Activated CD4-positive, alpha-beta T cell treated with anti-CD3 and anti-CD28 coated beads, Interleukin-2, amount 10 ng/mL, durations not matched to agents 24 days and 14 days (primary cell): ENCODE measurements around the gene F8. TPM values are rescaled to one million over a fixed set of nuclear protein-coding genes. Genes with fewer than 3 reads are reported as not detected.
A peak's percentile ranks its signal among the peaks of the same experiment; 100 is the strongest.
"Not testable (repeated sequence)": the region's sequence is repeated elsewhere in the genome, so short reads cannot be mapped to it uniquely, and the experiment has no call there.

Source experiments
- DNase-seq: peaks from one replicate; pipeline ENCODE4 v3.0.0; 2022
- H3K27ac Mint-ChIP-seq: one replicate; pipeline ENCODE4 v1.8.0; 2022; ENCODE audit warnings: mild to moderate bottlenecking, mixed read lengths
- H3K27me3 Mint-ChIP-seq: one replicate; pipeline ENCODE4 v1.8.0; 2022; ENCODE audit warnings: mixed read lengths
- H3K36me3 Mint-ChIP-seq: one replicate; pipeline ENCODE4 v1.8.0; 2022; ENCODE audit warnings: low read depth, mild to moderate bottlenecking, mixed read lengths
- H3K4me1 Mint-ChIP-seq: one replicate; pipeline ENCODE4 v1.8.0; 2021; ENCODE audit warnings: mixed read lengths
- H3K4me3 Mint-ChIP-seq: one replicate; pipeline ENCODE4 v1.8.0; 2022; ENCODE audit warnings: mild to moderate bottlenecking, moderate library complexity, mixed read lengths
- H3K9me3 Mint-ChIP-seq: one replicate; pipeline ENCODE4 v1.8.0; 2021; ENCODE audit warnings: mixed read lengths
- intact Hi-C: fragments of 100-400 bp; cut with micrococcal nuclease; formaldehyde crosslinking; loops from one replicate; pipeline ENCODE4 v1.15.1; 2023
- total RNA-seq: library from RNA; stranded (reverse); gene quantifications from 2 replicates; pipeline ENCODE4 v1.2.3, GENCODE V29; 2022

The F8 gene
- total RNA-seq, 1 donor from 2014 or later, result 3.7 TPM

- no peaks in the 10 kb centered on the region for H3K36me3 Mint-ChIP-seq
- no peaks in the 10 kb centered on the region for H3K9me3 Mint-ChIP-seq
- peaks cover 9% of the 10 kb centered on the region for H3K4me1 Mint-ChIP-seq
- DNase-seq, result no peak
- peaks cover 20% of the 10 kb centered on the region for H3K27me3 Mint-ChIP-seq
- H3K4me3 Mint-ChIP-seq, result peak overlapping the region; percentile 4
- intact Hi-C loops, result loop anchor here (10.0 kb wide), 1 partner anchor 649 kb away; the partner anchor contains the start of genes EMD and FLNA
- H3K27ac Mint-ChIP-seq, result no peak overlapping the region
Measured at GRCh38 chrX:155023907-155024833, 1.6 kb upstream of the F8 start.

GRCh38 chrX:155020591-155020990 is 1.9 kb downstream of the F8 start:
- Mint-ChIP-seq H3K27ac (no peak overlapping the region), H3K9me3 (no peaks in the 10 kb centered on the region)

GRCh38 chrX:155009994-155010472 is 12.5 kb downstream of the F8 start:
- H3K9me3 Mint-ChIP-seq, result no peaks in the 10 kb centered on the region
- no peak overlapping the region for H3K27ac Mint-ChIP-seq
- no peak for DNase-seq
- no peaks in the 10 kb centered on the region for H3K4me1 Mint-ChIP-seq
- H3K27me3 Mint-ChIP-seq, result peaks cover 2% of the 10 kb centered on the region
- intact Hi-C loops, result no loop called here
- H3K36me3 Mint-ChIP-seq, result no peaks in the 10 kb centered on the region
- no peak overlapping the region for H3K4me3 Mint-ChIP-seq

More at GRCh38 chrX:155020591-155020990, 1.9 kb downstream of the F8 start:
- intact Hi-C loops, result loop anchor here (10.0 kb wide), 1 partner anchor 646 kb away; the partner anchor contains the start of genes EMD and FLNA
- no peaks in the 10 kb centered on the region for H3K4me1 Mint-ChIP-seq
- H3K4me3 Mint-ChIP-seq, result no peak overlapping the region
- H3K36me3 Mint-ChIP-seq, result no peaks in the 10 kb centered on the region
- H3K27me3 Mint-ChIP-seq, result peaks cover 22% of the 10 kb centered on the region
- no peak for DNase-seq

- H3K27ac Mint-ChIP-seq, intact Hi-C loops, H3K4me1 Mint-ChIP-seq, H3K27me3 Mint-ChIP-seq, H3K4me3 Mint-ChIP-seq, H3K36me3 Mint-ChIP-seq, H3K9me3 Mint-ChIP-seq, DNase-seq: not testable (repeated sequence)
Measured at GRCh38 chrX:155008578-155008977, 13.9 kb downstream of the F8 start.

GRCh38 chrX:155006913-155007671 is 15.4 kb downstream of the F8 start:
- H3K4me3 Mint-ChIP-seq, H3K9me3 Mint-ChIP-seq, H3K27me3 Mint-ChIP-seq, H3K4me1 Mint-ChIP-seq, H3K36me3 Mint-ChIP-seq, intact Hi-C loops, DNase-seq, H3K27ac Mint-ChIP-seq: not testable (repeated sequence)

GRCh38 chrX:155006379-155006778 is 16.1 kb downstream of the F8 start:
- H3K4me3 Mint-ChIP-seq, H3K27me3 Mint-ChIP-seq, DNase-seq, intact Hi-C loops, H3K9me3 Mint-ChIP-seq, H3K4me1 Mint-ChIP-seq, H3K36me3 Mint-ChIP-seq, H3K27ac Mint-ChIP-seq: not testable (repeated sequence)

- H3K4me1 Mint-ChIP-seq, result peaks cover 2% of the 10 kb centered on the region
- H3K9me3 Mint-ChIP-seq, result no peaks in the 10 kb centered on the region
- no peak overlapping the region for H3K27ac Mint-ChIP-seq
- H3K27me3 Mint-ChIP-seq, result peaks cover 3% of the 10 kb centered on the region
- no peaks in the 10 kb centered on the region for H3K36me3 Mint-ChIP-seq
- H3K4me3 Mint-ChIP-seq, result no peak overlapping the region
- DNase-seq, result no peak
- intact Hi-C loops, result no loop called here
Measured at GRCh38 chrX:155005190-155005589, 17.3 kb downstream of the F8 start.

GRCh38 chrX:155001873-155002272 is 20.6 kb downstream of the F8 start:
- no peaks in the 10 kb centered on the region for H3K36me3 Mint-ChIP-seq
- no peaks in the 10 kb centered on the region for H3K9me3 Mint-ChIP-seq
- intact Hi-C loops, result no loop called here
- peaks cover 5% of the 10 kb centered on the region for H3K27me3 Mint-ChIP-seq
- no peak overlapping the region for H3K4me3 Mint-ChIP-seq
- H3K4me1 Mint-ChIP-seq, result peaks cover 2% of the 10 kb centered on the region
- no peak for DNase-seq
- H3K27ac Mint-ChIP-seq, result no peak overlapping the region

GRCh38 chrX:155000841-155001240 is 21.7 kb downstream of the F8 start:
- Mint-ChIP-seq H3K27ac (no peak overlapping the region), H3K4me1 (peaks cover 2% of the 10 kb centered on the region), H3K27me3 (peaks cover 5% of the 10 kb centered on the region), H3K9me3 (no peaks in the 10 kb centered on the region), H3K4me3 (no peak overlapping the region), H3K36me3 (no peaks in the 10 kb centered on the region)
- intact Hi-C loops, result no loop called here
- no peak for DNase-seq

GRCh38 chrX:154998204-154998880 is 24.2 kb downstream of the F8 start:
- DNase-seq, result no peak
- Mint-ChIP-seq H3K4me3 (no peak overlapping the region), H3K9me3 (no peaks in the 10 kb centered on the region), H3K4me1 (peaks cover 2% of the 10 kb centered on the region), H3K36me3 (no peaks in the 10 kb centered on the region), H3K27me3 (peaks cover 5% of the 10 kb centered on the region), H3K27ac (no peak overlapping the region)
- intact Hi-C loops, result no loop called here

GRCh38 chrX:154991476-154991875 is 31.0 kb downstream of the F8 start:
- intact Hi-C loops, result loop anchor here (2.0 kb wide), 1 partner anchor 35 kb away; the partner anchor contains the start of gene FUNDC2
- Mint-ChIP-seq H3K4me3 (no peak overlapping the region), H3K4me1 (peaks cover 12% of the 10 kb centered on the region), H3K9me3 (no peaks in the 10 kb centered on the region), H3K27me3 (peaks cover 10% of the 10 kb centered on the region), H3K27ac (no peak overlapping the region), H3K36me3 (no peaks in the 10 kb centered on the region)
- DNase-seq, result no peak

- Mint-ChIP-seq H3K4me1 (peaks cover 12% of the 10 kb centered on the region), H3K27me3 (peaks cover 10% of the 10 kb centered on the region), H3K9me3 (no peaks in the 10 kb centered on the region), H3K4me3 (no peak overlapping the region), H3K27ac (no peak overlapping the region), H3K36me3 (no peaks in the 10 kb centered on the region)
- DNase-seq, result no peak
- intact Hi-C loops, result loop anchor here (2.0 kb wide), 1 partner anchor 36 kb away; the partner anchor contains the start of gene FUNDC2
Measured at GRCh38 chrX:154991039-154991438, 31.5 kb downstream of the F8 start.

- H3K27me3 Mint-ChIP-seq, result peaks cover 10% of the 10 kb centered on the region
- H3K9me3 Mint-ChIP-seq, result no peaks in the 10 kb centered on the region
- no peaks in the 10 kb centered on the region for H3K36me3 Mint-ChIP-seq
- intact Hi-C loops, result loop anchor here (2.0 kb wide), 1 partner anchor 36 kb away; the partner anchor contains the start of gene FUNDC2
- no peak overlapping the region for H3K4me3 Mint-ChIP-seq
- no peak for DNase-seq
- peaks cover 12% of the 10 kb centered on the region for H3K4me1 Mint-ChIP-seq
- H3K27ac Mint-ChIP-seq, result no peak overlapping the region
Measured at GRCh38 chrX:154990496-154990895, 32.0 kb downstream of the F8 start.
